K562 (cell line): ENCODE results near the gene ZMPSTE24. TPM values are rescaled to one million over a fixed set of nuclear protein-coding genes. Genes with fewer than 3 reads are reported as not detected.

Experiments
- ATAC-seq: fragments of 200-7000 bp; cut with Tn5 transposase; 3 replicates; pipeline ENCODE4 v1.9.1; 2020; ENCODE audit warnings: moderate library complexity
- BruUV-seq: library from RNA; stranded (reverse); fragments of 400-500 nt; replicated peaks from 2 replicates; lab custom pipeline; 2021; lab: Mats Ljungman, UMichigan
- CTCF ChIA-PET: fragments of 300-600 bp; formaldehyde crosslinking; extraction: SDS; loops from one replicate; lab custom pipeline; 2021; ENCODE audit warnings: low intra/inter-chr PET ratio; lab: Yijun Ruan, JAX
- POLR2A ChIA-PET: fragments of 300-600, 350-650 bp; sonication (Branson Sonifier 250); formaldehyde crosslinking; extraction: SDS; loops from one replicate; lab custom pipeline; 2021; ENCODE audit warnings: antibody characterized with exemption, inconsistent platforms; lab: Yijun Ruan, JAX
- DNase-seq, 4 experiments: peaks; one replicate each; pipeline versions ENCODE4 v3.0.0 to v3.0.0-alpha.2; 2011 to 2018; ENCODE audit warnings: low spot score in 3 of 4, mixed read lengths in 3 of 4; ENCODE audit errors: extremely low read depth in 1 of 4
- FAIRE-seq: peaks from 2 replicates; lab custom pipeline; 2011; peaks lifted over from hg19 to GRCh38; lab: Jason Lieb, UNC
- H2AFZ ChIP-seq: 2 replicates; pipeline ENCODE4 v1.6.0; 2011; ENCODE audit warnings: low read depth, low read length, control low read depth, inconsistent platforms
- H3K27ac ChIP-seq: fragments of 200-600 bp; 3 replicates; pipeline ENCODE4 v1.8.0; 2011; ENCODE audit warnings: low read depth, mild to moderate bottlenecking, control low read depth, inconsistent platforms, low read length, moderate library complexity, mixed read lengths; ENCODE audit errors: extremely low read depth
- H3K27me3 ChIP-seq, 2 experiments: fragments of 300-600 bp in 1 of 2; 2 replicates in 1 of 2; 3 replicates in 1 of 2; pipeline versions ENCODE4 v1.6.0 to v1.8.0; 2011; ENCODE audit warnings: inconsistent platforms in 2 of 2, low read length in 2 of 2, mild to moderate bottlenecking in 1 of 2, mixed read lengths in 1 of 2, moderate library complexity in 1 of 2; ENCODE audit not compliant: control insufficient read depth in 2 of 2, insufficient read depth in 2 of 2
- H3K36me3 ChIP-seq: fragments of 300-600 bp; 3 replicates; pipeline ENCODE4 v1.8.0; 2011; ENCODE audit warnings: mild to moderate bottlenecking, low read length, inconsistent platforms; ENCODE audit not compliant: control insufficient read depth, insufficient read depth
- H3K4me1 ChIP-seq, 2 experiments: fragments of 200-600 bp in 1 of 2; replicated peaks in 1 of 2; 2 replicates in 1 of 2; 3 replicates in 1 of 2; pipeline versions ENCODE4 v1.5.1 to v1.8.0; 2011; ENCODE audit warnings: inconsistent platforms in 2 of 2, low read length in 2 of 2, mild to moderate bottlenecking in 1 of 2, mixed read lengths in 1 of 2, moderate library complexity in 1 of 2; ENCODE audit not compliant: control insufficient read depth in 2 of 2, insufficient read depth in 2 of 2
- H3K4me2 ChIP-seq: 2 replicates; pipeline ENCODE4 v1.6.1; 2011; ENCODE audit warnings: low read length, control low read depth, inconsistent platforms, mixed read lengths; ENCODE audit not compliant: insufficient read depth
- H3K4me3 ChIP-seq: fragments of 200-600 bp; sonication (generic), shearing (Covaris generic); 2 replicates; pipeline ENCODE4 v1.5.1; 2016; ENCODE audit warnings: control low read depth, inconsistent platforms
- H3K79me2 ChIP-seq: fragments of 200-600 bp; 3 replicates; pipeline ENCODE4 v1.8.0; 2011; ENCODE audit warnings: low read length, inconsistent platforms; ENCODE audit not compliant: control insufficient read depth, insufficient read depth
- H3K9ac ChIP-seq, 2 experiments: 2 replicates each; pipeline versions ENCODE4 v1.6.0 to v1.6.1; 2011; ENCODE audit warnings: low read depth in 2 of 2, low read length in 2 of 2, control low read depth in 1 of 2, inconsistent platforms in 1 of 2, mild to moderate bottlenecking in 1 of 2, mixed read lengths in 1 of 2; ENCODE audit not compliant: insufficient read depth in 1 of 2
- H3K9me1 ChIP-seq: one replicate; pipeline ENCODE4 v1.6.0; 2011; ENCODE audit warnings: inconsistent platforms, mild to moderate bottlenecking, low read length, moderate library complexity; ENCODE audit not compliant: control insufficient read depth, insufficient read depth
- H3K9me3 ChIP-seq: replicated peaks from 2 replicates; pipeline ENCODE4 v1.5.1; 2011; ENCODE audit warnings: low read depth, low read length, inconsistent platforms; ENCODE audit not compliant: control insufficient read depth, insufficient read depth
- H4K20me1 ChIP-seq: replicated peaks from 2 replicates; pipeline ENCODE4 v1.6.1; 2011; ENCODE audit warnings: low read length, inconsistent platforms, mixed read lengths; ENCODE audit not compliant: control insufficient read depth, insufficient read depth
- ADNP ChIP-seq: fragments of 200-800 bp; sonication (Bioruptor generic); IDR thresholded peaks from 2 replicates; pipeline ENCODE4 v1.6.1; 2016; ENCODE audit warnings: missing genetic modification characterization, missing compliant biosample characterization
- BDP1 ChIP-seq: IDR thresholded peaks from 3 replicates; pipeline ENCODE4 v1.6.1; 2011; ENCODE audit not compliant: insufficient read length, insufficient read depth
- FOXJ3 ChIP-seq: sonication (generic); formaldehyde crosslinking; IDR thresholded peaks from 2 replicates; pipeline ENCODE4 v1.4.0; 2020; ENCODE audit warnings: mild to moderate bottlenecking, missing genetic modification reagents
- GTF2A2 ChIP-seq: IDR thresholded peaks from 2 replicates; pipeline ENCODE4 v1.6.1; 2016; ENCODE audit warnings: mild to moderate bottlenecking, missing genetic modification characterization, missing compliant biosample characterization
- NR3C1 ChIP-seq: sonication (generic); formaldehyde crosslinking; IDR thresholded peaks from 2 replicates; pipeline ENCODE4 v1.8.1; 2022; ENCODE audit warnings: missing genetic modification reagents
- PTTG1 ChIP-seq: fragments of 450-650 bp; IDR thresholded peaks from 2 replicates; pipeline ENCODE4 v1.6.1; 2016; ENCODE audit warnings: low read depth, mild to moderate bottlenecking, missing genetic modification characterization, missing compliant biosample characterization
- WGBS: fragments of 100-300 bp; shearing (Covaris generic); methylation state at CpG from one replicate; pipeline ENCODE4 v1.1.6; 2016; ENCODE audit warnings: low coverage, mixed read lengths; ENCODE audit not compliant: insufficient coverage; ENCODE audit errors: missing lambda C conversion rate; 5-methylcytosine and 5-hydroxymethylcytosine counted together
- in situ Hi-C: fragments of 300-500 bp; cut with MboI; formaldehyde crosslinking; loops from 4 replicates; pipeline ENCODE4 v1.15.0; 2018; ENCODE audit warnings: inconsistent platforms, mixed read lengths
- intact Hi-C: fragments of 100-400 bp; cut with micrococcal nuclease; formaldehyde crosslinking; loops from 2 replicates; pipeline ENCODE4 v1.14.2; 2022
- polyA plus RNA-seq, 8 experiments: library from polyadenylated mRNA; depleted of rRNA in 4 of 8; stranded (reverse) in 5 of 8; unstranded in 3 of 8; fragments of >200 nt; fragmentation: Nextera tagmentation in 2 of 8; fragmentation: Illumina TruSeq in 1 of 8; extraction: Ambion mirVana in 2 of 8; extraction: Trizol in 1 of 8; gene quantifications; 2 replicates each; pipeline versions ENCODE4 v1.2.1 to v1.2.3, GENCODE V29; 2011 to 2014; ENCODE audit warnings: inconsistent platforms in 1 of 8, missing spikeins in 1 of 8
- total RNA-seq, 7 experiments: library from RNA; depleted of rRNA in 6 of 7; stranded (reverse); fragments of >200 nt in 6 of 7; fragmentation: Illumina TruSeq in 2 of 7; extraction: Trizol in 2 of 7; gene quantifications; 2 replicates each; pipeline versions ENCODE4 v1.2.1 to v1.2.3, GENCODE V29; 2011 to 2021; ENCODE audit warnings: low replicate concordance in 1 of 7
- TF ChIP-seq, protein P1 (sequence below): fragments of 250-450 bp; sonication (Bioruptor Pico); IDR thresholded peaks from 2 replicates; pipeline ENCODE4 v1.9.0; 2021; ENCODE audit warnings: mild to moderate bottlenecking, inconsistent platforms
- TF ChIP-seq, protein P2 (sequence below): fragments of 250-450 bp; sonication (Bioruptor Pico); IDR thresholded peaks from 2 replicates; pipeline ENCODE4 v1.4.0; 2020; ENCODE audit warnings: mild to moderate bottlenecking

ZMPSTE24 gene
- total and polyA plus RNA-seq, 9 of the 15 experiments (the other 6 are each of a cell fraction or from before 2014, with no cell fraction given): 30.7 to 75.9 (median 64.3) TPM

DNA sequence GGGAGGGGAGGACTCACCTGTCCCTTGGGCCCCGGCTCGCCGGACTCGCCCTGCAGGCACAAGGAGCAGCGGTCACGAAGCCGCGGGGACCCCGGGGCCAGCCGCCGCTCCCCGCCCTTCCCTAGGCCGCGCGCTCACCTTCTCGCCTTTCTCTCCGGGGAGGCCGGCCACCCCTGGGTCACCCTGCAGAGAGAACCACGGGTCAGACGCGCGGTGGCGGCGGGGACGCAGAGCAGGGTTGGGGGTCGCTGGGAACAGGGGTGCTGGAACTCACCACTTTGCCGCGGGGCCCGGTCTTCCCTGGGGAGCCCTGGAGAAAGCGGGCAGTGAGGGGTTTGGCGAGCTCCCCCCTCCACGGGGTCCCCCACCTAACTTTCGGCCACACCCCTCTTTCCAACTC is 45.8 kb downstream of the ZMPSTE24 start:
- Histone ChIP-seq H3K9me3 (no peaks in the 10 kb centered on the region), H3K4me2 (no peak overlapping the region), H3K4me3 (no peak overlapping the region), H3K79me2 (no peaks in the 10 kb centered on the region), H3K36me3 (no peaks in the 10 kb centered on the region), H3K27me3 (peaks cover 0 to 15% of the 10 kb centered on the region in 2 experiments; a peak in 1 of 5 replicates), H4K20me1 (no peaks in the 10 kb centered on the region), H3K9me1 (no peaks in the 10 kb centered on the region), H3K4me1 (peaks cover 0 to 20% of the 10 kb centered on the region in 2 experiments; a peak in 2 of 5 replicates), H3K9ac (no peak overlapping the region)
- intact Hi-C loops: no loop called here
- ChIA-PET CTCF (interaction anchor here (1.5 kb wide), 1 partner anchor 225 kb away, joined by 3 read pairs; no protein-coding TSS in a partner anchor), POLR2A (no interaction called here)
- WGBS: 63% methylated on average over 7 of the region's 33 CpGs
- FAIRE-seq (no peak), DNase-seq (no peak)
- BruUV-seq: no TSS peak
- TF ChIP-seq GTF2A2 (tag): no peak
- TF ChIP-seq, protein P1, sequence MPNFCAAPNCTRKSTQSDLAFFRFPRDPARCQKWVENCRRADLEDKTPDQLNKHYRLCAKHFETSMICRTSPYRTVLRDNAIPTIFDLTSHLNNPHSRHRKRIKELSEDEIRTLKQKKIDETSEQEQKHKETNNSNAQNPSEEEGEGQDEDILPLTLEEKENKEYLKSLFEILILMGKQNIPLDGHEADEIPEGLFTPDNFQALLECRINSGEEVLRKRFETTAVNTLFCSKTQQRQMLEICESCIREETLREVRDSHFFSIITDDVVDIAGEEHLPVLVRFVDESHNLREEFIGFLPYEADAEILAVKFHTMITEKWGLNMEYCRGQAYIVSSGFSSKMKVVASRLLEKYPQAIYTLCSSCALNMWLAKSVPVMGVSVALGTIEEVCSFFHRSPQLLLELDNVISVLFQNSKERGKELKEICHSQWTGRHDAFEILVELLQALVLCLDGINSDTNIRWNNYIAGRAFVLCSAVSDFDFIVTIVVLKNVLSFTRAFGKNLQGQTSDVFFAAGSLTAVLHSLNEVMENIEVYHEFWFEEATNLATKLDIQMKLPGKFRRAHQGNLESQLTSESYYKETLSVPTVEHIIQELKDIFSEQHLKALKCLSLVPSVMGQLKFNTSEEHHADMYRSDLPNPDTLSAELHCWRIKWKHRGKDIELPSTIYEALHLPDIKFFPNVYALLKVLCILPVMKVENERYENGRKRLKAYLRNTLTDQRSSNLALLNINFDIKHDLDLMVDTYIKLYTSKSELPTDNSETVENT (CRISPR knock-in tag): no peak
- no peak for TF ChIP-seq NR3C1 (CRISPR knock-in tag)
- TF ChIP-seq BDP1: no peak
- no peak for TF ChIP-seq PTTG1 (tag)
- TF ChIP-seq, protein P2, sequence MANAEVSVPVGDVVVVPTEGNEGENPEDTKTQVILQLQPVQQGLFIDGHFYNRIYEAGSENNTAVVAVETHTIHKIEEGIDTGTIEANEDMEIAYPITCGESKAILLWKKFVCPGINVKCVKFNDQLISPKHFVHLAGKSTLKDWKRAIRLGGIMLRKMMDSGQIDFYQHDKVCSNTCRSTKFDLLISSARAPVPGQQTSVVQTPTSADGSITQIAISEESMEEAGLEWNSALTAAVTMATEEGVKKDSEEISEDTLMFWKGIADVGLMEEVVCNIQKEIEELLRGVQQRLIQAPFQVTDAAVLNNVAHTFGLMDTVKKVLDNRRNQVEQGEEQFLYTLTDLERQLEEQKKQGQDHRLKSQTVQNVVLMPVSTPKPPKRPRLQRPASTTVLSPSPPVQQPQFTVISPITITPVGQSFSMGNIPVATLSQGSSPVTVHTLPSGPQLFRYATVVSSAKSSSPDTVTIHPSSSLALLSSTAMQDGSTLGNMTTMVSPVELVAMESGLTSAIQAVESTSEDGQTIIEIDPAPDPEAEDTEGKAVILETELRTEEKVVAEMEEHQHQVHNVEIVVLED (CRISPR knock-in tag): no peak
- TF ChIP-seq FOXJ3: no peak
- TF ChIP-seq ADNP (tag): no peak
- TF ChIP-seq, all 486 proteins: peak for 0
- in situ Hi-C loops: loop anchor here (10.0 kb wide), 1 partner anchor 149 kb away; no protein-coding TSS in a partner anchor
- H2AFZ ChIP-seq: no peak overlapping the region
- no peak for ATAC-seq
- no peak overlapping the region for H3K27ac ChIP-seq
